GM21717 (cell line): Measurements from ENCODE around the gene ARHGAP45.

Source experiments
- ATAC-seq: cut with Tn5 transposase; IDR thresholded peaks from one replicate; pipeline ENCODE4 v1.9.1; 2021; ENCODE audit warnings: mild to moderate bottlenecking, moderate library complexity; ENCODE audit not compliant: unreplicated experiment

Gene ARHGAP45

GRCh38 chr19:1129535-1129934 is 62.6 kb downstream of the ARHGAP45 start:
- no peak for ATAC-seq

GRCh38 chr19:1130771-1131717 is 64.1 kb downstream of the ARHGAP45 start:
- no peak for ATAC-seq

- ATAC-seq, result peak; percentile 32
Observed at GRCh38 chr19:1131718-1132551, 65.0 kb downstream of the ARHGAP45 start.

GRCh38 chr19:1132552-1133383 is 65.8 kb downstream of the ARHGAP45 start:
- peak; percentile 13 for ATAC-seq

- peak; percentile 37 for ATAC-seq
Observed at GRCh38 chr19:1133471-1133929, 66.5 kb downstream of the ARHGAP45 start.

- ATAC-seq, result no peak
Observed at GRCh38 chr19:1134431-1134830, 67.5 kb downstream of the ARHGAP45 start.

GRCh38 chr19:1135454-1135853 is 68.5 kb downstream of the ARHGAP45 start:
- ATAC-seq, result no peak

- ATAC-seq, result no peak
Observed at GRCh38 chr19:1136201-1136600, 69.2 kb downstream of the ARHGAP45 start.
